Measurements from ENCODE around the gene XRCC1. TPM values are rescaled to one million over a fixed set of nuclear protein-coding genes. Genes with fewer than 3 reads are reported as not detected.

XRCC1 gene
- total RNA-seq, 1 donor from 2014 or later, result 6.4 TPM

DNA sequence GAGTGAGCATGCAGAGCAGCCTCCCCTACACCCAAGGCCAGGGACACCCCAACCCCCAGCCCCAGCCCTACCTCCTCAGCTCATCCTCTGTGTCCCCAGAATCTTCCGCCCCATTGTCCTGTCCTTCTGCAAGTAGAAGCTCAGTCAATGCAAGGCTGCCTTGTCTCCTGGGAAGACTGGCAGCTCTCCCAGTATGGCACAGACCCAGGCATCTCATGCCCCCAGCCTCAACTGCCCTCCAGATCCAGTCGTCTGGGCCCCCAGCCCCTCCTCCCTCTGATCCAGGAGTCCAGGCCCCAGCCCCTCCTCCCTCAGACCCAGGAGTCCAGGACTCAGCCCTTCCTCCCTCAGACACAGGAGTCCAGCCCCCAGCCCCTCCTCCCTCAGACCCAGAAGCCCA is 29.3 kb downstream of the XRCC1 start:
- TF ChIP-seq CTCF (IDR thresholded peaks at IDR 0.05), result no peak
- H3K36me3 ChIP-seq, result peaks cover 61 to 62% of the 10 kb centered on the region in 2 donors
- DNase-seq (ENCODE audit: low spot score in 2 of 2), result no peak
- no peak overlapping the region for H3K4me3 ChIP-seq
- no peaks in the 10 kb centered on the region for H3K4me1 ChIP-seq
- no peak overlapping the region for H3K27ac ChIP-seq
- H3K9me3 ChIP-seq, result no peaks in the 10 kb centered on the region
- H3K27me3 ChIP-seq, result no peaks in the 10 kb centered on the region
- intact Hi-C loops (cut with DNase I), result no loop called here

- Histone ChIP-seq H3K27me3 (no peaks in the 10 kb centered on the region), H3K27ac (no peak overlapping the region), H3K36me3 (peaks cover 53 to 60% of the 10 kb centered on the region in 2 donors), H3K4me1 (no peaks in the 10 kb centered on the region), H3K9me3 (no peaks in the 10 kb centered on the region), H3K4me3 (no peak overlapping the region)
- TF ChIP-seq CTCF (IDR thresholded peaks at IDR 0.05), result no peak
- no peak for DNase-seq (ENCODE audit: low spot score in 2 of 2)
- intact Hi-C loops (cut with DNase I), result no loop called here
These were observed 30.1 kb downstream of the XRCC1 start for GRCh38 chr19:43545276-43545675.

DNA sequence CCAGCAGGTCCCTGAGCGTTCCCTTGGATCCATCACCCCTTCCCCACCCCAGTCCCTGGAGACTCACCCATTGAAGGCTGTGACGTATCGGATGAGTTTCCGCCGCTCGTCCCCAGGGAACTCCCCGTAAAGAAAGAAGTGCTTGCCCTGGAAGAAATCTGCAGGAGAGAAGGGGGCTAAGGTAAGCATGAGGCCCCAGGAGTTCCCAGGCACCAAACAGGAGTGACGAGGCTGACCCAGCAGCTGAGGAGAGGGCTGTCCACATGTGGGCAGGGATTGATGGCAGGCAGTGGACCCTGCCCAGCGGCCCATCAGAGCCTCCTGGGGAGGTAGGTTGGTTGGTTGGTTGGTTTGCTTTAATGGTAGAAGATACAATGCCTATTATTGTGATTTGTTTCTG is 31.2 kb downstream of the XRCC1 start:
- Histone ChIP-seq H3K4me3 (no peak overlapping the region), H3K36me3 (peaks cover 57 to 58% of the 10 kb centered on the region in 2 donors), H3K27ac (no peak overlapping the region), H3K4me1 (no peaks in the 10 kb centered on the region), H3K9me3 (peaks cover 0 to 2% of the 10 kb centered on the region in 2 donors), H3K27me3 (no peaks in the 10 kb centered on the region)
- no peak for DNase-seq (ENCODE audit: low spot score in 2 of 2)
- intact Hi-C loops (cut with DNase I), result no loop called here
- no peak for TF ChIP-seq CTCF (IDR thresholded peaks at IDR 0.05)

DNA sequence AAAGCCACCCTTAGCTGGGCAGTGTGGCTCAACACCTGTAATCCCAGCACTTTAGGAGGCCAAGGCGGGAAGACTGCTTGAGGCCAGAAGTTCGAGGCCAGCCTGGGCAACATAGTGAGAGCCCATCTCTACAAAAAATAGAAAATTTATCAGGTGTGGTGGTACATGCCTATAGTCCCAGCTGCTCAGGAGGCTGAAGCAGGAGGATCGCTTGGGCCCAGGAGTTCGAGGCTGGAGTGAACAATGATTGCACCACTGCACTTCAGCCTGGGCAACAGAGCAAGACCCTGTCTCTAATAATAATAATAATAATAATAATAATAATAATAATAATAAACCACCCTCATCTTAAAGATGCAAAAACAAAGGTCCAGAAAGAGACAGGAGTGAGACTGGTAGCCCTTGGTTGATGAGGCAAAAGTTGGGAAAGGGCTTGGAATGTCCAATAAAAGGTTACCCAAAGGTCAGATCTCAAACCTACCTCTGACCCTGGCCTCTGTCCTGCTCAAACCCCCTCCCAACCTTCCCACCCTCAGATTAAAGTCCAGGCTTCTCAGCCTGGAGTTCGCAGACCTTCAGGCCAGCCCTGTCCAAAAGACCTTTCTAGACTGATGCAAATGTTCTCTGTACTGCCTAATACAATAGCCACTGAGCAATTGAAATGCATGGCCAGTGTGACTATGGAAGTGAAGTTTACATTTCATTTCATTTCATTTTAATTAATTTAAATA is 33.2 kb downstream of the XRCC1 start:
- H3K4me1 ChIP-seq, result no peaks in the 10 kb centered on the region
- no peak for DNase-seq (ENCODE audit: low spot score in 2 of 2)
- H3K9me3 ChIP-seq, result peaks cover 0 to 10% of the 10 kb centered on the region in 2 donors
- no peaks in the 10 kb centered on the region for H3K27me3 ChIP-seq
- no peak overlapping the region for H3K27ac ChIP-seq
- TF ChIP-seq CTCF (IDR thresholded peaks at IDR 0.05), result no peak
- no peak overlapping the region for H3K4me3 ChIP-seq
- intact Hi-C loops (cut with DNase I), result no loop called here
- peaks cover 65 to 74% of the 10 kb centered on the region in 2 donors for H3K36me3 ChIP-seq

GRCh38 chr19:43540381-43540780 is 34.9 kb downstream of the XRCC1 start:
- H3K4me1 ChIP-seq, result peaks cover 0 to under 1% of the 10 kb centered on the region in 2 donors
- no peak for DNase-seq (ENCODE audit: low spot score in 2 of 2)
- TF ChIP-seq CTCF (IDR thresholded peaks at IDR 0.05), result no peak
- H3K36me3 ChIP-seq, result peaks cover 56 to 61% of the 10 kb centered on the region in 2 donors
- H3K9me3 ChIP-seq, result peaks cover 0 to 10% of the 10 kb centered on the region in 2 donors
- H3K27ac ChIP-seq, result no peak overlapping the region
- H3K27me3 ChIP-seq, result no peaks in the 10 kb centered on the region
- intact Hi-C loops (cut with DNase I), result no loop called here
- no peak overlapping the region for H3K4me3 ChIP-seq

Measured in ascending aorta (tissue), 2 donors.